HFFc6 (cell line): ENCODE results near the gene TSGA10. TPM values are rescaled to one million over a fixed set of nuclear protein-coding genes. Genes with fewer than 3 reads are reported as not detected.
A peak's percentile ranks its signal among the peaks of the same experiment; 100 is the strongest.

Experiments
- DNase-seq: peaks from one replicate; pipeline ENCODE4 v3.0.0-alpha.2; 2018
- H3K27ac Mint-ChIP-seq: 2 replicates; pipeline ENCODE4 v1.8.0; 2020; ENCODE audit warnings: mild to moderate bottlenecking, mixed read lengths
- H3K27me3 Mint-ChIP-seq: 2 replicates; pipeline ENCODE4 v1.8.0; 2021; ENCODE audit warnings: mild to moderate bottlenecking, moderate library complexity, mixed read lengths; ENCODE audit not compliant: insufficient read depth
- H3K36me3 Mint-ChIP-seq: 2 replicates; pipeline ENCODE4 v1.8.0; 2021; ENCODE audit warnings: low read depth, mixed read lengths
- H3K4me1 Mint-ChIP-seq: 2 replicates; pipeline ENCODE4 v1.8.0; 2020; ENCODE audit warnings: low read depth, mixed read lengths
- H3K4me3 Mint-ChIP-seq: 2 replicates; pipeline ENCODE4 v1.8.0; 2020; ENCODE audit warnings: mild to moderate bottlenecking, moderate library complexity, mixed read lengths
- H3K9me3 Mint-ChIP-seq: 2 replicates; pipeline ENCODE4 v1.8.0; 2020; ENCODE audit warnings: mild to moderate bottlenecking, mixed read lengths
- CTCF ChIP-seq: fragments of 200-600 bp; sonication (generic); IDR thresholded peaks from 2 replicates; pipeline ENCODE4 v1.5.0; 2021; ENCODE audit warnings: antibody characterized with exemption, mild to moderate bottlenecking
- total RNA-seq, 6 experiments: library from RNA; stranded (reverse); fragmentation: NEBNext Ultra II Directional; extraction: Animal tissue kit (Norgen Biotek cat#: 25700); gene quantifications; 2 replicates in 1 of 6; 3 replicates in 5 of 6; pipeline ENCODE4 v1.2.3, GENCODE V29; 2021

Gene TSGA10
- total RNA-seq, 6 experiments from 2014 or later, result 0.83 to 2.0 (median 1.3) TPM

- TF ChIP-seq CTCF, result no peak
- H3K4me1 Mint-ChIP-seq, result peaks cover 39% of the 10 kb centered on the region
- peak; percentile 92 for DNase-seq
- H3K27ac Mint-ChIP-seq, result peak within 1 kb of the TSS; percentile 86
- no peaks in the 10 kb centered on the region for H3K27me3 Mint-ChIP-seq
- H3K4me3 Mint-ChIP-seq, result peak within 1 kb of the TSS; percentile 98
- H3K36me3 Mint-ChIP-seq, result peaks cover 4% of the 10 kb centered on the region
- H3K9me3 Mint-ChIP-seq, result no peaks in the 10 kb centered on the region
Measured at GRCh38 chr2:99180755-99181623, 26.2 kb upstream of the TSGA10 start, which contains the start of the genes MITD1 and MRPL30. MITD1 (minus strand) TSS chr2:99181058; CDS start chr2:99180981, 77 bp downstream. MRPL30 (plus strand) TSS chr2:99181184; CDS start chr2:99186204, 5,020 bp downstream.

GRCh38 chr2:99171377-99172140 lies 16.8 kb upstream of the TSGA10 start:
- TF ChIP-seq CTCF, result no peak

GRCh38 chr2:99169534-99169933 lies 14.8 kb upstream of the TSGA10 start:
- no peak for TF ChIP-seq CTCF
- H3K27me3 Mint-ChIP-seq, result no peaks in the 10 kb centered on the region
- no peaks in the 10 kb centered on the region for H3K4me1 Mint-ChIP-seq
- no peak for DNase-seq
- H3K36me3 Mint-ChIP-seq, result no peaks in the 10 kb centered on the region
- H3K9me3 Mint-ChIP-seq, result no peaks in the 10 kb centered on the region
- H3K4me3 Mint-ChIP-seq, result no peak overlapping the region
- H3K27ac Mint-ChIP-seq, result no peak overlapping the region

More at GRCh38 chr2:99171377-99172140, 16.8 kb upstream of the TSGA10 start:
- Mint-ChIP-seq H3K36me3 (no peaks in the 10 kb centered on the region), H3K9me3 (no peaks in the 10 kb centered on the region), H3K4me1 (no peaks in the 10 kb centered on the region), H3K4me3 (no peak overlapping the region), H3K27ac (no peak overlapping the region), H3K27me3 (no peaks in the 10 kb centered on the region)
- DNase-seq, result no peak

- no peak overlapping the region for H3K4me3 Mint-ChIP-seq
- H3K27ac Mint-ChIP-seq, result no peak overlapping the region
- no peaks in the 10 kb centered on the region for H3K4me1 Mint-ChIP-seq
- H3K36me3 Mint-ChIP-seq, result no peaks in the 10 kb centered on the region
- no peak for TF ChIP-seq CTCF
- no peaks in the 10 kb centered on the region; the same call in 1 of the 2 replicates for H3K27me3 Mint-ChIP-seq
- DNase-seq, result no peak
- H3K9me3 Mint-ChIP-seq, result no peaks in the 10 kb centered on the region
Measured at GRCh38 chr2:99166218-99166617, 11.5 kb upstream of the TSGA10 start.

GRCh38 chr2:99159594-99159993 lies 4.9 kb upstream of the TSGA10 start:
- no peak for TF ChIP-seq CTCF
- Mint-ChIP-seq H3K4me1 (peaks cover 12% of the 10 kb centered on the region), H3K36me3 (0 out of 2 replicates have a peak, but pooled peaks cover 4% of the 10 kb centered on the region), H3K27ac (no peak overlapping the region), H3K9me3 (no peaks in the 10 kb centered on the region), H3K4me3 (no peak overlapping the region), H3K27me3 (no peaks in the 10 kb centered on the region; the same call in 1 of the 2 replicates)
- no peak for DNase-seq
